ENCODE results near the gene GBF1. TPM values are rescaled to one million over a fixed set of nuclear protein-coding genes. Genes with fewer than 3 reads are reported as not detected.

The GBF1 gene
- total RNA-seq, 6 experiments from 2014 or later = 67.2 to 83.6 (median 74.2) TPM

GRCh38 chr10:102408131-102408727, 162.9 kb downstream of the GBF1 start:
- H3K36me3 Mint-ChIP-seq (ENCODE audit: low read depth) = peaks cover 7% of the 10 kb centered on the region; the same call in 1 of the 2 replicates
- peaks cover 19% of the 10 kb centered on the region for H3K4me1 Mint-ChIP-seq (ENCODE audit: low read depth)
- H3K27ac Mint-ChIP-seq = no peak overlapping the region
- no peak for TF ChIP-seq CTCF (IDR thresholded peaks at IDR 0.05)
- H3K4me3 Mint-ChIP-seq = peak overlapping the region; percentile 45
- H3K27me3 Mint-ChIP-seq (ENCODE audit: insufficient read depth) = peaks cover 50% of the 10 kb centered on the region
- no peaks in the 10 kb centered on the region for H3K9me3 Mint-ChIP-seq
- no peak for DNase-seq

GRCh38 chr10:102408728-102409603, 163.6 kb downstream of the GBF1 start:
- Mint-ChIP-seq H3K27ac (no peak overlapping the region), H3K27me3 (ENCODE audit: insufficient read depth) (peaks cover 56% of the 10 kb centered on the region), H3K4me1 (ENCODE audit: low read depth) (peaks cover 21% of the 10 kb centered on the region), H3K4me3 (peak overlapping the region; percentile 47; the same call in 1 of the 2 replicates), H3K36me3 (ENCODE audit: low read depth) (peaks cover 7% of the 10 kb centered on the region; the same call in 1 of the 2 replicates), H3K9me3 (no peaks in the 10 kb centered on the region)
- no peak for DNase-seq
- no peak for TF ChIP-seq CTCF (IDR thresholded peaks at IDR 0.05)

- peaks cover 21% of the 10 kb centered on the region for H3K4me1 Mint-ChIP-seq (ENCODE audit: low read depth)
- TF ChIP-seq CTCF (IDR thresholded peaks at IDR 0.05) = no peak
- peaks cover 59% of the 10 kb centered on the region for H3K27me3 Mint-ChIP-seq (ENCODE audit: insufficient read depth)
- no peak overlapping the region for H3K27ac Mint-ChIP-seq
- H3K9me3 Mint-ChIP-seq = no peaks in the 10 kb centered on the region
- peak overlapping the region; percentile 47 for H3K4me3 Mint-ChIP-seq
- no peak for DNase-seq
- H3K36me3 Mint-ChIP-seq (ENCODE audit: low read depth) = peaks cover 7% of the 10 kb centered on the region; the same call in 1 of the 2 replicates
These were observed 164.5 kb downstream of the GBF1 start for GRCh38 chr10:102409604-102410428.

GRCh38 chr10:102410429-102411073, 165.2 kb downstream of the GBF1 start:
- Mint-ChIP-seq H3K27ac (no peak overlapping the region), H3K36me3 (ENCODE audit: low read depth) (peaks cover 7% of the 10 kb centered on the region; the same call in 1 of the 2 replicates), H3K27me3 (ENCODE audit: insufficient read depth) (peaks cover 61% of the 10 kb centered on the region), H3K4me3 (peak overlapping the region; percentile 47; the same call in 1 of the 2 replicates), H3K4me1 (ENCODE audit: low read depth) (peaks cover 21% of the 10 kb centered on the region), H3K9me3 (no peaks in the 10 kb centered on the region)
- no peak for TF ChIP-seq CTCF (IDR thresholded peaks at IDR 0.05)
- no peak for DNase-seq

Measured in HFFc6 (cell line).